ENCODE data around the gene CEP131. TPM values are rescaled to one million over a fixed set of nuclear protein-coding genes. Genes with fewer than 3 reads are reported as not detected.

The CEP131 gene
- total RNA-seq, 1 donor from 2014 or later: 6.1 TPM

DNA sequence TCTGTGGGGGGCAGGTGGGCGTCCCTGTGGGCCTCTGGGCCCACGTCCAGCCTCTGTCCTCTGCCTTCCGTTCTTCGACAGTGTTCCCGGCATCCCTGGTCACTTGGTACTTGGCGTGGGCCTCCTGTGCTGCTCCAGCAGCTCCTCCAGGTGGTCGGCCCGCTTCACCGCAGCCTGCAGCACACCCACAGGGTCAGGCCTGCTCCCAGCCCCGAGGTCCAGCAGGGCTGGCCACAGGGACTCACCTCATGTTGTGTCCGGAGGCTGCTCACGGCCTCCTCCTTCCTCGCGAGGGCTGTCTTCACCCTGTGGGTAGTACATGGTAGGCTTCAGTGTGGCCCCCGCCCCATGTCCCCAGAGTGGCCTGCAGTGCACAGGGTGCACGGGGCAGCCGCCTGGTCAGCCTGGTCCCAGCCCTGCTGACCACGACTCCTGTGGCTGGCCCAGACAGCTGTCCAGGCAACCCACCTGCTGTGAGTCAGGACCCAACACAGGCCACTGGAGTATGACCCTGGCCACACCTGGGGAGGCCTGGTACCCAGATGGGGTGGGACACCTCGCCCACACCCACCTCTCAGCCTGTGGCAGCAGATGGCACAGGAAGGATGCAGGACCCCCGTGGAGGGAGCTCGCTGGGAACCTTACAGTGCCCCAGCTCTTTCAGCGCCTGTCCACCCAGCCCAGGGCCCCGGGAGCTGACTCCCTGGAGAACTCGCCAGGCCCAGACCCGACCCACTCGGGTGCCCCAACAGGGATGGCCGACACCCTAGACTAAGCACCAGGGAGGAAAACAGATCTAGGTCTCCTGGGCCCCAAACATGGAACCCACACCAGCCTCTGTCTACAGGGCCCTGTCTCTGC, 32.9 kb downstream of the CEP131 start:
- DNase-seq (ENCODE audit: extremely low spot score in 2 of 2): no peak
- H3K36me3 ChIP-seq: no peaks in the 10 kb centered on the region
- intact Hi-C loops (cut with DNase I): loop anchor here (1.0 to 10.0 kb wide), 2 partner anchors 24 to 185 kb away; no protein-coding TSS in a partner anchor
- H3K27ac ChIP-seq: no peak overlapping the region
- H3K27me3 ChIP-seq: no peaks in the 10 kb centered on the region
- H3K9me3 ChIP-seq: no peaks in the 10 kb centered on the region
- H3K4me1 ChIP-seq: no peaks in the 10 kb centered on the region
- no peak overlapping the region for H3K4me3 ChIP-seq
- TF ChIP-seq, protein P1, sequence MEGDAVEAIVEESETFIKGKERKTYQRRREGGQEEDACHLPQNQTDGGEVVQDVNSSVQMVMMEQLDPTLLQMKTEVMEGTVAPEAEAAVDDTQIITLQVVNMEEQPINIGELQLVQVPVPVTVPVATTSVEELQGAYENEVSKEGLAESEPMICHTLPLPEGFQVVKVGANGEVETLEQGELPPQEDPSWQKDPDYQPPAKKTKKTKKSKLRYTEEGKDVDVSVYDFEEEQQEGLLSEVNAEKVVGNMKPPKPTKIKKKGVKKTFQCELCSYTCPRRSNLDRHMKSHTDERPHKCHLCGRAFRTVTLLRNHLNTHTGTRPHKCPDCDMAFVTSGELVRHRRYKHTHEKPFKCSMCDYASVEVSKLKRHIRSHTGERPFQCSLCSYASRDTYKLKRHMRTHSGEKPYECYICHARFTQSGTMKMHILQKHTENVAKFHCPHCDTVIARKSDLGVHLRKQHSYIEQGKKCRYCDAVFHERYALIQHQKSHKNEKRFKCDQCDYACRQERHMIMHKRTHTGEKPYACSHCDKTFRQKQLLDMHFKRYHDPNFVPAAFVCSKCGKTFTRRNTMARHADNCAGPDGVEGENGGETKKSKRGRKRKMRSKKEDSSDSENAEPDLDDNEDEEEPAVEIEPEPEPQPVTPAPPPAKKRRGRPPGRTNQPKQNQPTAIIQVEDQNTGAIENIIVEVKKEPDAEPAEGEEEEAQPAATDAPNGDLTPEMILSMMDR (IDR thresholded peaks at IDR 0.05): no peak

DNA sequence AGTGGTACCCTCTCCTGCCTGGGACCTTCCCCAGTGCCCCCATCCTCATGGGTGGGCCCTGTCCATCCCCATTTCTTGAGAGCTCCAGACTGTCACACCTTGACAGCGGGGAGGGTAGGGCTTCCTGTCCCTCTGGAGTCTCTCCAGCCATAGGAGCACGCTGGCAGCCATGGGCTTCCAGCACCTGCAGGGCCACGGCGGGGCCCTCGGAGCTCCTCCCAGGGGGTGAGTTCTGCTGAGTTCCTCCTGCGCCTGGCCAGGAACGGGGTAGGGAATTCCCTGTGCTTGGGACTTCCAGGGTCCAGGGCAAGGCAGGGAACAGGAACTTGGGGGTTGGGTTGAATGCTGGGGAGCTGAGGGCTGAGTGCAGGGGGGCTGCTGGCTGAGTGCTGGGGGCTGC, 33.7 kb downstream of the CEP131 start:
- intact Hi-C loops (cut with DNase I): no loop called here
- H3K9me3 ChIP-seq: no peaks in the 10 kb centered on the region
- no peaks in the 10 kb centered on the region for H3K27me3 ChIP-seq
- no peak for TF ChIP-seq POLR2A (IDR thresholded peaks at IDR 0.05)
- H3K27ac ChIP-seq: no peak overlapping the region
- H3K4me1 ChIP-seq: no peaks in the 10 kb centered on the region
- H3K4me3 ChIP-seq: no peak overlapping the region
- H3K36me3 ChIP-seq: no peaks in the 10 kb centered on the region
- no peak for DNase-seq (ENCODE audit: extremely low spot score in 2 of 2)

DNA sequence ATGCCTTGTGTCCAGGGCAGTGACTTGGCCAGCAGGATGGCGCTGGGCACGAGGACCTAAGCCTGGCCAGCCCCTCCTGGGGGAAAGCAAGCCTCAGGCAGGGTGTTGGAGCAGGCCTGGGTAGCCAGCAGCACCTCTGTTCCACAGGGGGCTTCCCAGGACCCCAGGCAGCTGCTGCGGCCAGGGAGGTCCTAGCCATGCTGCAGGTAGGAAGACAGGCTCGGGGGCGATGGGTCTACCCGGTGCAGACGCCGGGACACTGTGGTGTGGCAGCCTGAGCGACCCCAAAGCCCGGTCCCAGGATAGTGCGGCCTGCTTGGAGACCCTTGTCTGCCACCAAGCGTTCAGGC, 34.3 kb downstream of the CEP131 start:
- no peak for TF ChIP-seq POLR2A (IDR thresholded peaks at IDR 0.05)
- TF ChIP-seq POLR2AphosphoS5 (IDR thresholded peaks at IDR 0.05; ENCODE audit: insufficient read depth in 1 of 2, low read depth in 1 of 2): no peak
- TF ChIP-seq, protein P1 (IDR thresholded peaks at IDR 0.05): no peak
- no peaks in the 10 kb centered on the region for H3K9me3 ChIP-seq
- intact Hi-C loops (cut with DNase I): no loop called here
- H3K27ac ChIP-seq: no peak overlapping the region
- H3K4me3 ChIP-seq: no peak overlapping the region
- H3K4me1 ChIP-seq: no peaks in the 10 kb centered on the region
- no peaks in the 10 kb centered on the region for H3K36me3 ChIP-seq
- H3K27me3 ChIP-seq: no peaks in the 10 kb centered on the region
- no peak for DNase-seq (ENCODE audit: extremely low spot score in 2 of 2)

DNA sequence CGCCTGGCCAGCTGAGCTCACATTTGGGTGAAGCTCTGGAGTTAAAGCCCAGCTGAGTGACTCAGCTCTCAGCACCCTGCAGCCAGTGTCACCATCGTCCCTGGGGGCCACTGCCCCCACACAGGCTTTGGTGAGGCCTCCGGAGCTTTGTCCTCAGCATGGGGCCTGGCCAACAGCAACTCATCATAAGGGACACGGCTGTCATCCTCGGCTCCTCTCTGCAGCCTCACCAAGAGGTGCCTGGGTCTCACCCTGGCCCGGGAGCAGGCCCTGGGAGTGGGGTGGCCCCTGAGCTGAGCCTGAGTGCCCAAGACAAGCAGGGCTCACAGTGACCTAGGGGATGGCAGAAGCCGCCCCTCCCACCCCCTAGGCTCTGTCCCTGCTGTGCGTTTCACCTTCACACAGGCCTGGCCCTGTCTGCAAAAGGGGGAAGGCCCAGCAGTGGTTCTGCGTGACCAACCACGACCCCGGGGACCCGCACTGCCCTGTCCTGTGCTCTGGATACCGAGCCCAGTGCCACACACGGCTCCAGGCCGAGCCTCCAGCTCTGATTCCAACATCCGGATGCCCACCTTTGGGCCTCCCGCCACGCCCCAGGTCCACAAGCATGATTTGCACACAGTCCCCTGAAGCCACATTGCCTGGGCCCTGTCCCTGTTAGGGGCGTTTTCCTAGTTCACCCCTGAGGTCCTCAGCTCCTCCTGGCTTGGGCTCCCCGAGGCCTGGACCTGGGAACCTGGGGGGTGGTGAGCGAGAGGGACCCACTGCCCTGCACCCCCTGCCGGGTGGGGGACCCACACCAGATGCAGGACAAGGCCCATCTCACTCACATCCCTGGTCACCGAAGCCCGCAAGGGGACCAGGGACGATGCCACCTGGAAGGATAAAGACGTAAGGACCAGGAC, 34.9 kb downstream of the CEP131 start:
- no peaks in the 10 kb centered on the region for H3K27me3 ChIP-seq
- no peaks in the 10 kb centered on the region for H3K9me3 ChIP-seq
- no peaks in the 10 kb centered on the region for H3K36me3 ChIP-seq
- no peaks in the 10 kb centered on the region for H3K4me1 ChIP-seq
- H3K27ac ChIP-seq: no peak overlapping the region
- intact Hi-C loops (cut with DNase I): no loop called here
- DNase-seq (ENCODE audit: extremely low spot score in 2 of 2): no peak
- no peak overlapping the region for H3K4me3 ChIP-seq
- TF ChIP-seq POLR2AphosphoS5 (IDR thresholded peaks at IDR 0.05; ENCODE audit: insufficient read depth in 1 of 2, low read depth in 1 of 2) (no peak), POLR2A (IDR thresholded peaks at IDR 0.05) (no peak)
- TF ChIP-seq, protein P1 (IDR thresholded peaks at IDR 0.05): no peak

DNA sequence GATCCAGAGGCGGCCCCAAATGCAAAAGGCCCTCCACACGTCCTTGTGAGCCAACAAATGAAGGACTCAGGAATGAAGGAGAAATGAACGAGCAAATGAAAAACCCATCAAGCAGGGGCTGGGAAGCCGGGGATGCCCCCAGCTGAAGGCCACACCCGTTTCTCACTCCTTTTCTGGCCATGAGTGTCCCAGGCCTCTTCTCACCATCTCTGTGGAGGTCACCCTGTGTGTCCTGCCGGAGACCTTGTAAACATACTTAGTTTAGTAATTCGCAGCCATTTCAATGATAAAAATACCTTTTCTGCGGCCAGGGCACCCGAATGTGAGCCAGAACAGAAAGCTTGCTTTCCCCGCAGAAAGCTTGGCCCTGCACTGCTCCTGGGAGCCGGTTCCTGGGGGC, 35.6 kb downstream of the CEP131 start:
- Histone ChIP-seq H3K27ac (no peak overlapping the region), H3K36me3 (no peaks in the 10 kb centered on the region), H3K4me1 (no peaks in the 10 kb centered on the region), H3K4me3 (no peak overlapping the region), H3K9me3 (no peaks in the 10 kb centered on the region), H3K27me3 (no peaks in the 10 kb centered on the region)
- no peak for DNase-seq (ENCODE audit: extremely low spot score in 2 of 2)
- intact Hi-C loops (cut with DNase I): no loop called here
- TF ChIP-seq, protein P1 (IDR thresholded peaks at IDR 0.05): no peak
- TF ChIP-seq POLR2AphosphoS5 (IDR thresholded peaks at IDR 0.05; ENCODE audit: insufficient read depth in 1 of 2, low read depth in 1 of 2): no peak
- no peak for TF ChIP-seq POLR2A (IDR thresholded peaks at IDR 0.05)

Data from vagina (tissue), 2 donors.